ENCODE measurements around the gene CHCHD10.

DNA sequence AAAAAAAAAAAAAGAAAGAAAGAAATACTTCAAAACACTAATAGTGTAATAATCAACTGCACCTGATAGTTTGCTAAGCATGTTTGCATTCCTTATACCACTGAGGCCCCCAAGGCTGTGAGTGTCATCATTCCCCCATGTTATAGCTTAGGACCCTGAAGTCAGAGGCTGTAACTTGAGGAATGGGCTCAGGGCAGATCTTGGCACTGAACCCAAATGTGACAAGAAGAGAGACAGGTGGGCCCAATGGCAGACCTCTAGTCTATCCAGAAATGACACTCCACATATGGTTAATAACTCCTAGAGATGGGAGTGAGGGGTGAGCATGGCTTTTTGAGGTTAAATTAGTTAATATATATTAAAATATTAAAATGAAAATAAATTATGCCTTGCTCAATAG is 30.1 kb downstream of the CHCHD10 start:
- TF ChIP-seq CTCF (IDR thresholded peaks at IDR 0.05), result no peak
- TF ChIP-seq ZFX (IDR thresholded peaks at IDR 0.05; ENCODE audit: borderline replicate concordance), result no peak

All from 22Rv1 (cell line).